ENCODE measurements around the gene UBE2V1. TPM values are rescaled to one million over a fixed set of nuclear protein-coding genes. Genes with fewer than 3 reads are reported as not detected.
A peak's percentile ranks its signal among the peaks of the same experiment; 100 is the strongest.

UBE2V1 gene
- total and polyA plus RNA-seq, 2 of the 13 experiments (the other 11 are each of a cell fraction or from before 2014, with no cell fraction given) = 81.3 to 132 TPM

DNA sequence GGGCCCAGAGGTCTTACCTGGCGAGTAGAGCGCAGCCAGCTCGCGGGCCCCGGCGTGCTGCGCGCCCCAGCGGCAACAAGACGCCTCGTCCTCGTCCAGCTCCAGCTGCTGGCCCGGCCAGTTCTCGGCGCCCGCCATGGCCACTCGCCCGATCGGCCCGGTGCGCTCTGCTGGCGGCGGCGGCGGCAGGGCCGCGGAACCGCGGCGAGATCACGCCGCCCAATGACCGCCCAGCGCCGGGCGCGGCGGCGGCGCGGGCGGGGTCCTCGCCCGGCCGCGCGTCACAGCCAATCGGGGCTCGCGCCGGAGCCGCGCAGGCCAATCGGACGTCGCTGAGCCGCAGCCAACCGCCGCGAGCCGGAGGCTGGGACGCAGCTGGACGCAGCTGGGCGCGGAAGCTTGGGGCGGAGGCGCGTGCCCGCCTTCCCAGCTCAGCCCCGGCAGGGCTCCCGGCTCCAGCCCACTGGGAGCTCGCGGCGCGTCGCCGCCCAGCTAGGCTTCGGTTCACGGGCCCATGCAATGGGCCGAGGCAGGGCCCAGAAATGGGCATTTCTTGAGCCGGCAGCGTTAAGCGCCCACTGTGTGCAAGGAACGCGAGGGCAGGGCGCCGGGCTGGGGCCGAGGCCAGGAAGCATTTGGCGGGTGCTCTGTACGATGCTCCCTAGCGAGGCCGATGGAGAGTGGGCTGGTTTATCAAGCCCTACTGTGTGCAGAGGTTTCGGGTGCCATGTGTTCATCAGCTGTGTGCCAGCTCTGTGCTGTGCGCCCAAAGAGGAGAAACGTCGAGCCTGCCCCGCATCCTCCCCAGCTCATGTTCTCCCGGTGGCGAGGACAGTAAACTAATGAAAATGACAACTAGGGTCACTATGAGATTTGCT is 40.8 kb upstream of the UBE2V1 start, which contains the start of gene PEDS1 (continued):
- TF ChIP-seq, protein P1, sequence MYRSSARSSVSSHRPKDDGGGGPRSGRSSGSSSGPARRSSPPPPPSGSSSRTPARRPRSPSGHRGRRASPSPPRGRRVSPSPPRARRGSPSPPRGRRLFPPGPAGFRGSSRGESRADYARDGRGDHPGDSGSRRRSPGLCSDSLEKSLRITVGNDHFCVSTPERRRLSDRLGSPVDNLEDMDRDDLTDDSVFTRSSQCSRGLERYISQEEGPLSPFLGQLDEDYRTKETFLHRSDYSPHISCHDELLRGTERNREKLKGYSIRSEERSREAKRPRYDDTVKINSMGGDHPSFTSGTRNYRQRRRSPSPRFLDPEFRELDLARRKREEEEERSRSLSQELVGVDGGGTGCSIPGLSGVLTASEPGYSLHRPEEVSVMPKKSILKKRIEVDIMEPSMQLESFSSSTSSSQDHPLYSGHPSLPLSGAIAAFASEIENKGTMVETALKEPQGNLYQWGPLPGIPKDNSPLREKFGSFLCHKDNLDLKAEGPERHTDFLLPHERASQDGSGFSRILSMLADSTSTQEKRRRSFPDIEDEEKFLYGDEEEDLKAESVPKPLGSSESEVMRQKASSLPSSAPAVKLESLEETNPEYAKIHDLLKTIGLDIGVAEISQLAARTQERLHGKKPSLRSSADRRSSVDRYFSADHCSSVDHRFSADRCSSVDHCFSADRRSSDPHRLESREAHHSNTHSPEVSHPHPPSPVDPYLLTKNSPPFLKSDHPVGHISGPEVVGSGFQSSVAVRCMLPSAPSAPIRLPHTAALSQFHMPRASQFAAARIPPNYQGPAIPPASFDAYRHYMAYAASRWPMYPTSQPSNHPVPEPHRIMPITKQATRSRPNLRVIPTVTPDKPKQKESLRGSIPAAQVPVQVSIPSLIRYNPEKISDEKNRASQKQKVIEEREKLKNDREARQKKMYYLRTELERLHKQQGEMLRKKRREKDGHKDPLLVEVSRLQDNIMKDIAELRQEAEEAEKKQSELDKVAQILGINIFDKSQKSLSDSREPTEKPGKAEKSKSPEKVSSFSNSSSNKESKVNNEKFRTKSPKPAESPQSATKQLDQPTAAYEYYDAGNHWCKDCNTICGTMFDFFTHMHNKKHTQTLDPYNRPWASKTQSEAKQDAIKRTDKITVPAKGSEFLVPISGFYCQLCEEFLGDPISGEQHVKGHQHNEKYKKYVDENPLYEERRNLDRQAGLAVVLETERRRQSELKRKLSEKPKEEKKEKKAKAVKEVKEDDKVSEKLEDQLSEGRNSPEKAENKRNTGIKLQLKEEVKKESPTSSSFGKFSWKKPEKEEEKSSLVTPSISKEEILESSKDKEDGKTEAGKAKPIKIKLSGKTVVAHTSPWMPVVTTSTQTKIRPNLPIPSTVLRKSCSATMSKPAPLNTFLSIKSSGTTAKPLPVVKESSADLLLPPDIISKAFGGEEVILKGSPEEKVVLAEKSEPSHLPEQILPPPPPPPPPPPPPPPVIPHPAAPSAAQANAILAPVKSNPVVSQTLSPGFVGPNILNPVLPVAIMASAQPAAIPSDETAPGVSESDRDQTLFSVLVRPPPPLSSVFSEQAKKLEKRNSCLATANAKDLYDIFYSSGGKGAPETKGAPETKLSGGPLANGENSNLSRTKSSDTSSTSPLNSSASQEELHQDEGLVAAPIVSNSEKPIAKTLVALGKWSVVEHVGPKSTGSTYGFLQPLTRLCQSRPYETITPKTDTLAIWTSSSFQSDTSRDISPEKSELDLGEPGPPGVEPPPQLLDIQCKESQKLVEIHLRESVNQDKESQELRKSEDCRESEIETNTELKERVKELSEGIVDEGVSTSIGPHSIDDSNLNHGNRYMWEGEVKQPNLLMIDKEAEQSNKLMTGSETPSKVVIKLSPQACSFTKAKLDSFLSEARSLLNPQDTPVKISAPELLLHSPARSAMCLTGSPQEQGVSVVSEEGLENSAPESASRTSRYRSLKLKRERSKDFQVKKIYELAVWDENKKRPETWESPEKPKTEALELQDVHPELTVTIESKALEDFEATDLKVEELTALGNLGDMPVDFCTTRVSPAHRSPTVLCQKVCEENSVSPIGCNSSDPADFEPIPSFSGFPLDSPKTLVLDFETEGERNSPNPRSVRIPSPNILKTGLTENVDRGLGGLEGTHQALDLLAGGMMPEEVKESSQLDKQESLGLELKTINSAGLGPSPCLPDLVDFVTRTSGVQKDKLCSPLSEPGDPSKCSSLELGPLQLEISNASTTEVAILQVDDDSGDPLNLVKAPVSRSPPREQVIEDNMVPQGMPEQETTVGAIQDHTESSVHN (CRISPR knock-in tag; IDR thresholded peaks at IDR 0.05) = peak; percentile 97
- TF ChIP-seq ZNF780A (CRISPR knock-in tag; IDR thresholded peaks at IDR 0.05) (0 out of 2 replicates have a peak, but pooled peaks have one; percentile 35), CEBPG (CRISPR knock-in tag; IDR thresholded peaks at IDR 0.05) (peak; percentile 36; the same call in 1 of the 2 replicates), ZNF556 (CRISPR knock-in tag; IDR thresholded peaks at IDR 0.05; ENCODE audit: borderline replicate concordance) (peak; percentile 65; the same call in 1 of the 2 replicates), ZNF792 (CRISPR knock-in tag; IDR thresholded peaks at IDR 0.05) (peak; percentile 65), SAP130 (CRISPR knock-in tag; IDR thresholded peaks at IDR 0.05; ENCODE audit: low read depth) (peak; percentile 92), CBFB (CRISPR knock-in tag; IDR thresholded peaks at IDR 0.05) (peak; percentile 73), ZNF224 (CRISPR knock-in tag; IDR thresholded peaks at IDR 0.05) (peak; percentile 99; the same call in 1 of the 2 replicates), ZNF496 (CRISPR knock-in tag; IDR thresholded peaks at IDR 0.05; ENCODE audit: insufficient replicate concordance) (no peak), ONECUT2 (CRISPR knock-in tag; IDR thresholded peaks at IDR 0.05) (peak; percentile 45; the same call in 1 of the 2 replicates), SALL2 (CRISPR knock-in tag; IDR thresholded peaks at IDR 0.05) (peak; percentile 10; the same call in 1 of the 2 replicates), TP53 (CRISPR knock-in tag; conservative IDR thresholded peaks at IDR 0.05) (peak; percentile 85; the same call in 1 of the 2 replicates), ZNF644 (CRISPR knock-in tag; IDR thresholded peaks at IDR 0.05; ENCODE audit: low read depth) (peak; percentile 48)
- TF ChIP-seq, protein P2, sequence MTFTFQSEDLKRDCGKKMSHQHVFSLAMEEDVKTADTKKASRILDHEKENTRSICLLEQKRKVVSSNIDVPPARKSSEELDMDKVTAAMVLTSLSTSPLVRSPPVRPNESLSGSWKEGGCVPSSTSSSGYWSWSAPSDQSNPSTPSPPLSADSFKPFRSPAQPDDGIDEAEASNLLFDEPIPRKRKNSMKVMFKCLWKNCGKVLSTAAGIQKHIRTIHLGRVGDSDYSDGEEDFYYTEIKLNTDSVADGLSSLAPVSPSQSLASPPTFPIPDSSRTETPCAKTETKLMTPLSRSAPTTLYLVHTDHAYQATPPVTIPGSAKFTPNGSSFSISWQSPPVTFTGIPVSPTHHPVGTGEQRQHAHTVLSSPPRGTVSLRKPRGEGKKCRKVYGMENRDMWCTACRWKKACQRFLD (CRISPR knock-in tag; IDR thresholded peaks at IDR 0.05; ENCODE audit: borderline replicate concordance) = peak; percentile 94
